GM19240 (cell line): ENCODE data around the gene U2SURP.
"Not testable (repeated sequence)": the region's sequence is repeated elsewhere in the genome, so short reads cannot be mapped to it uniquely, and the experiment has no call there.

Source experiments
- DNase-seq: peaks from one replicate; pipeline ENCODE4 v3.0.0; 2011; ENCODE audit warnings: low spot score; ENCODE audit not compliant: insufficient read length

U2SURP gene

GRCh38 chr3:143011705-143012104 is 10.3 kb downstream of the U2SURP start:
- DNase-seq: no peak

GRCh38 chr3:143014921-143015320 is 13.6 kb downstream of the U2SURP start:
- no peak for DNase-seq

- no peak for DNase-seq
These were observed 15.1 kb downstream of the U2SURP start for GRCh38 chr3:143016321-143016972.

DNA sequence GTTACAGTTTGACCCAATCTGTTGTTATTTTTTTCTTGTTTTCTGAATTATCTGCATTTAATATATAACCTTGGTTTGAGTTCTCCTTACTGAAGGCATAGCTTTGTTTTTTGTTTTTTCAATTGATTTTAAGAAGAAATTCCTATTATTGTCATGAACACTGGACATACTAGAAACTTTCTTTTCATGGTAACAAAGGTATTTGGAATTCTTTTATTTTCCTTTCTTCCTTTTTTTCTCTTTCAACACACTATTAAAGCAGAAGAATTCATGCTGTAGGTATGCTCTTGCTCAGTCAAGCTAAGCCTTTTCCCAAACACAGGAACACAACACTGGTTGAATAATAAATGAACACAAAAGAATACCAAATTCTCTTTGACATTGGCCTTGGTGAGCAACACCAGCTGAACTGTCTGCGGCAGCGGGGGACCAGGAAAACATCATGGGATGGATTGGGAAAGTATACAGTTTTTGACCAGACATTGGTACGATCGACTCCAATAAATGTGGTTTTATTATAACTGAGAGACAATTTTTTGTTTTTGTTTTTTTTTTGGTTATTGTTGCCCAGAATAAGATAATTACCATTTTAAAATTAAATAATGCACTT is 23.1 kb downstream of the U2SURP start:
- DNase-seq: no peak

DNA sequence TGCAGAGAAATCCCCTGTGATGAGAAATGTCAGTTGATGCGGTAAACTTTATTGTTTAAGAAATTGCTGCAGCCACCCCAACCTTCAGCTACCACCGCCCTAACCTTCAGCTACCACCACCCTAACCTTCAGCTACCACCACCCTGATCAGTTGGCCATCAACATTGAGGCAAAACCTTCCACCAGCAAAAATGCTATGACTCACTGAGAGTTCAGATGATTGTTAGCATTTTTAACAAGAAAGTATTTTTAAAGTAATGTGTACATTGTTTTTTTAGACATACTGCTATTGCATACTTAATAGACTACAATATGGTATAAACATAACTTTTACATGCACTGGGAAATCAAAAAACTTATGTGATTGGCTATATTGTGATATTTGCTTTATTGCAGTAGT is 30.0 kb downstream of the U2SURP start:
- DNase-seq: no peak

DNA sequence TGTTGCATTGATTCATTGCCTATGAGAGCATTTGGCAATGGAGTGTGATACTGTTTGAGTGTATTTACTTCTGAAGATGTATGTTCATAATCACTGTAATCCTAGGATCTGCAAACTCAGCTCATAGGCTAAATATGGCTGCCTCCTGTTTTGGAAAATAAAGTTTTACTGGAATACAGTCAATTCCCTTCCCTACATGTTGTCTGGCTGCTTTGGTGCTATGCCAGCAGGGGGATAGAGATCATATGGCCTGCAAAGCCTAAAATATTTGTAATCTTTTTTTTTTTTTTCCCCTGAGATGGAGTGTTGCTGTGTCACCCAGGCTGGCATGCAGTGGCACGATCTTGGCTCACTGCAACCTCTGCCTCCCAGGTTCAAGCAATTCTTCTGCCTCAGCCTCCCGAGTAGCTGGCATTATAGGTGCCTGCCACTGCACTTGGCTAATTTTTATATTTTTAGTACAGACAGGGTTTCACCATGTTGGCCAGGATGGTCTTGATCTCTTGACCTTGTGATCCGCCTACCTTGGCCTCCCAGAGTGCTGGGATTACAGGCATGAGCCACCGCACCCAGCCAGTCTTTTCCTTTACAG is 30.5 kb downstream of the U2SURP start:
- DNase-seq: not testable (repeated sequence)

DNA sequence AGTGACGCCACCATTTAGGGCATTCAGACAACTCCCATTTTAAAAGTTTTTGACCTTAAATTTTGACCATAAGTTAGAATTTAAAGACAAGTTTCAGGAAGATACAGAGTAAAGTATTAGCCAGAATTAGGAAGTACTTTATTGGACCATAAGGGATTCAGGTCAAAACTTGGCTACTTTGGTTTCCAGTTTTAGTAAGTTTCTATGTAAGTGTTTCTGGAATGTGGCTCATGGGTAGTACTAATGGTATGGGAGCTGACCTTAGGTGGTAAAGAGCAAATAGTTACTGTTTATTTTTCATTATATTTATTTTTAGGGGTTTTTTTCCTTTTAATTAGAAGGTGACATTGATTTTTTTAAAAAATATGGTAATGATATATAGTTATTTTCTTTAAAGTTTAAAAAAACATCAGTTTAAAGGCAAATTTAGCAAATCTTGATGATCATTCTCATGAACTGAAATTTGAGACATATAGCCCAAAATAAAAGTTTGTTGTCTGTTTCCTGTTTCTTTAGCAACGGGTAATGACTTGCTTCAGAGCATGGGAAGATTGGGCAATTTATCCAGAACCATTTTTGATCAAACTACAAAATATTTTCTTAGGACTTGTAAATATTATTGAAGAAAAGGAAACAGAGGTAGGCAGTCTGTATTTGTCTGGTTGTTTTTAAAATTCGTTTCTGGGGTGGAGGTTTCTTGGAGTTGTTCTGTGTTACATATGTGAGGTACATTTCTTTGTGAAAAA is 34.3 kb downstream of the U2SURP start:
- no peak for DNase-seq

DNA sequence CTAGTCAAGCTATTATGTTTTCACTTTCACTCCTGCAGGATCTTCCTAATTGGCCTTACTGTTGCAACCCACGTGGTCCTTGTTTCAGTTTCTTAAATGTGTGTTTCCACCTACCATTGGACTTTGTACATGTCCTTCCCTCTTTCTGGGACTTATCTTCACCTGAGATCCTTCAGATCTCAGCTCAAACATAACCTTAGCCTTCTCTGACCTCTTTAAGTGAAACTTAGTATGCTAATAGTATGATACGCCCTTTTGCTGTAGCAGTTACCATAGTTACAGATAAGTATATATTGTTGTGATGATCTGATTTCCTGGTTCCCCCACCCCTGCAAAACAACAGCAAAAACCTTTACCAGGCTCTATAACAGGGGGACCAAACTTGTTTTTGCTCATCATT is 35.2 kb downstream of the U2SURP start:
- no peak for DNase-seq

GRCh38 chr3:143037867-143038266 is 36.5 kb downstream of the U2SURP start:
- DNase-seq: no peak

DNA sequence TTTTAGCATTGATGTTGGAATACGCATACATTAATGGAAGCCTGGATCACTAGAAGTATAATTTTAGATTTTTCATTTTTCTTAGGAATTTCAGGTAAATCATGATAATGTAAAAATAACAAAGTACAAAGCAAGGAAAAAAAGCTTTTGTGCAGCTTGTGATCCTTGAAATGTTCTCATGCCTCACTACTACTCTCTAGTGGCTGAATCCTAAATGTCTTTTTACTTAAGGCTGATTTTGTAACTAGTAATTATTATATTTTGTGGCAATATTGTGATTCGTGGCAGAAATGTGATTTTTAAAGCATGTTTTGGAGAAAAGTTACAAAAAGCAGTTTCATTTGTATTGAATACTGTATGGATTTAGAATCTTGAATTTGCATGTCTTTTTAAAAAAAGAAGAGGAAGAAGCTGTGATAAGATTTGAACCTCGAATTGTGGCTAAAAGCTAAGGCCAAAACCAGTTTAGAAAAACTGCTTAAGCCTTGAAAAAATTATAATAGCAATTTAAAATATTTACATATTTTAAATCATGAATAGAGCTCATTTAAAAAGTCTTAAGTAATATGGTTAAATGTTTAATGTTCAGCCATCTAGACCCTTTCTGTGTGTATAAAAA is 39.0 kb downstream of the U2SURP start:
- DNase-seq: no peak

GRCh38 chr3:143041903-143042302 is 40.5 kb downstream of the U2SURP start:
- DNase-seq: no peak

DNA sequence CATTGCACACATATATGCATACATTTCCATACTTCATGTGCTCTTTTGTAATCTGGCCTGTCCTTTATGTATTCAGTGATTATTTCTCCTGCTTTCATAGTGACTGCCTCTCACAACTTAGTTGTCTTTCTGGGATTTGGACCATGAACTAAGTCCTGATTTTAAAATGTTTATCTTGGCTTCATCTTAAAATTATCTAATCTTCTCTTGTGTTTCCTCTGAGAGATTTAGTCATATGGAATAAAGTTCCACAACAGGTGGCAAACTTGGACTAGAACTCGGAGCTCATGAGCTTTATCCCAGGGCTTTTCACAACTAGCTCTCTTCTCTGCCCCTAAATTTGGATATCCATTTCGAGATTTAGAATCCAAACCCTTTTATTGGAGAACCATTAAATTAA is 44.3 kb downstream of the U2SURP start:
- DNase-seq: no peak

GRCh38 chr3:143046075-143046474 is 44.7 kb downstream of the U2SURP start:
- not testable (repeated sequence) for DNase-seq

DNA sequence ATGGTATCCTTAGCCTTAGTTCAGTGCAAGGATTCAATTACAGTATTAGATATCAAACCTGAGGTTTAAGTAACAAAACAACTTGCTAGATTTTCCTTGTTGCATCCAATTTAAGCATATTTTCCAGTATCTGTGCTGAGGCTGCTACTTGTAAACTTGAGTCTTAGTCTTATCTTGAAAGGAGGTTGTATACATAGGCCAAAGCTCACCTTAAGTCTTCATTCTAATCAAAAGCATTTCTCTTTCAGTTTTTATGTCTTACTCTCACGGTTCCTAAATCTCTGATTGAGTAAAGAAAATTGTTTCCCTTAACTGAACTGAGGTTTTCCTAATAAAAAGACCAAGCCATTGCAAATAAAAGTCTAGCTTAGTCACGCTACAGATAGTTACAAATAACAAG is 52.6 kb downstream of the U2SURP start:
- no peak for DNase-seq

DNA sequence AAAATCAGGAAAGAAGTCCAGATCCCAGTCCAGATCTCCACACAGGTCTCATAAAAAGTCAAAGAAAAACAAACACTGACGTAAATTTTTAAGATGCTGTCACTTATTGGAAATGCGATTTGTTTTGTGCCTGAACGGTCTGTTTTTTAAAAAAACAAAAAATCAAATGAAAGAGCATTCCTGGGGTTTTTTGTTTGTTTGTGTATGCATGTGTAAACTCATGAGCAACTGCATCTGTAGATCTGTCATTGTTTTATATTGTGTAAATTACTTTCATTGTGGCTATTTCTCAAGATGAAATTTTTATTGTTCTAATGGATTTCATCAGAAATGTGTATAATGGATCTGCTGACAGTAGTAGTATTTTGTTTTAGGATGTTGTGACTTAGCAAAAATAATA is 55.0 kb downstream of the U2SURP start:
- DNase-seq: no peak

GRCh38 chr3:143060906-143061305 is 59.5 kb downstream of the U2SURP start:
- DNase-seq: no peak

GRCh38 chr3:143063018-143063417 is 61.6 kb downstream of the U2SURP start:
- DNase-seq: no peak

DNA sequence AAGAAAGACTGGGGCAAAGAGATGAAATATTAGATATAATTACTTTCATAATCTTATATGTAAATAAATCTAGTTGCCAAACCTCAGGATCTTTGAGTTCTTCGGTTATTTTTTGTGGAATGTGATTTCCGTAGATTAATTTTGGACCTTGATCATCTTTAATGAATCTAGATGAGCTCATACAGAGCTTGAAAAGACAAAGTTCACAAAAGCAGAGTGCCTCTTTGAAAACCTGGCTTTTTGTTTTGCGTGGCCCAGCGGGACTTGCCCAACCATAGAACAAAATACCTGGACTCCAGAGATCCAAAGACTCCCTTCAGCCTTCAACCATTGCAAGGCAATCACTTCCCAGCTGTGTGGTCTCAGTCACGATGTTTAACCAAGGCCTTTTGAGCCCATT is 63.4 kb downstream of the U2SURP start:
- no peak for DNase-seq

DNA sequence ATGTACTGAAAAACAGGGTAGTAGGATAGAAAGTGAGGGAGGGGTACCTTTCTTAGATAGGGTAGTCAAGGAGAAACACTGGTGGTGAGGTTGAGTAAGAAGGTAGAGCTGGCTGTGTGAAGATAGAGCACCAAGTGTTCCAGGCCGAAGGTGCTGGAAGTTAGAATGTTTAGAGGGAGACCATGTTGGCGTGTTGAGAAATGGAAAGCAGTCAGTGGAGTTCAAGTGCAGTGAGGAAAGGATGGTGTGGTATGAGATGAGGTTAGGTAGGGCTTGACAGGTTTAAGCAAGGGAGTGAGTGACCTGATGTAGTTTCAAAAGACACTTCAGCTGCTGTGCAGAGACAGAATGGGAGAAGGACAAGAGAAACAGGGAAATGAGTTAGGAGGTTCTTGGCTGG is 64.0 kb downstream of the U2SURP start:
- DNase-seq: no peak

- no peak for DNase-seq
These were observed 64.7 kb downstream of the U2SURP start for GRCh38 chr3:143066033-143066432.

DNA sequence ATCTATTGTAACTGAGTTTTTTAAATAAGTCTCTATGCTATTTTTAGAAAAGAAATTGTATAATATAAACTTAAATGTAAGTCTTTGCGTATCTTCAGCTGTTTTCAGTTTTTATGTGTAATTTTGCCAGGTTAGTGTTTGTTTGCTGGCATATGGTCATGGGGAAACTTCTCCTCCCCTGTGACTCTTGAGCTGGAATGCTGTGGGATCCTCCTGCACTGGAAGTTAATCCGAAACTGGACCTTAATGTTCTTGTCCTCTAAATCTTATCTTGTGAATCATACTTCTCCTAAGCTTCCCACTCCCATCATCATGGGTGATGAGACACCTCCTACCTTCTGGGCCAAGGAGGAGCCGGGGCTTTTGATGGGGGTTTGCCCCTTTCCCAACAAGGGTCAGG is 65.8 kb downstream of the U2SURP start:
- DNase-seq: no peak

DNA sequence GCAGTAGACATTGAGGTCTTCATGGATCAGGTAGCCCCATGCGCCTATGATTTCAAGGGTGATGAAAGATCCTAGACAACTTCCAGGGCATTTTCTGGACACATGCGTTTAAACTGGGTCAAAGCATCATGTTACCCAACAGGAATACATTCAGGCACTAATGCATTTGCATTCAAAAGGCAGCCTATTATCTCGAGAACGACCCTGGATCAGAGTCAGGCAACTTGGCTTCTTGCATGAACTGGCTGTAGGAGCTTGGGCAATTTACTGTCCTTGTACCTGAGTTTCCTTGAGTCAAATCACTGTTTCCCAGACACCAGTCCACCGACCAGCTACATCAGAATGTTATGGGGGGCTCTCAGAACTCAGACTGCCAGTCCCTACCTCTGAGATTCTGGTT is 66.7 kb downstream of the U2SURP start:
- no peak for DNase-seq
